ENCODE results near the gene WDR46.
"Not testable (repeated sequence)": the region's sequence is repeated elsewhere in the genome, so short reads cannot be mapped to it uniquely, and the experiment has no call there.

The WDR46 gene

GRCh38 chr6:33271117-33271467 lies 17.9 kb downstream of the WDR46 start:
- in situ Hi-C loops (cut with MboI; ENCODE audit: low sequenced_read_pairs) = no loop called here

- in situ Hi-C loops (cut with MboI; ENCODE audit: low sequenced_read_pairs) = no loop called here
These were observed 25.0 kb downstream of the WDR46 start for GRCh38 chr6:33264015-33264414.

GRCh38 chr6:33262490-33262889 lies 26.5 kb downstream of the WDR46 start:
- in situ Hi-C loops (cut with MboI; ENCODE audit: low sequenced_read_pairs) = not testable (repeated sequence)

GRCh38 chr6:33259032-33259431 lies 30.0 kb downstream of the WDR46 start:
- in situ Hi-C loops (cut with MboI; ENCODE audit: low sequenced_read_pairs) = no loop called here

- in situ Hi-C loops (cut with MboI; ENCODE audit: low sequenced_read_pairs) = no loop called here
These were observed 34.4 kb downstream of the WDR46 start for GRCh38 chr6:33254591-33254990.

- in situ Hi-C loops (cut with MboI; ENCODE audit: low sequenced_read_pairs) = no loop called here
These were observed 36.3 kb downstream of the WDR46 start for GRCh38 chr6:33252759-33253158.

- in situ Hi-C loops (cut with MboI; ENCODE audit: low sequenced_read_pairs) = no loop called here
These were observed 37.5 kb downstream of the WDR46 start for GRCh38 chr6:33251395-33252012.

GRCh38 chr6:33250731-33251130 lies 38.3 kb downstream of the WDR46 start:
- in situ Hi-C loops (cut with MboI; ENCODE audit: low sequenced_read_pairs) = no loop called here

- in situ Hi-C loops (cut with MboI; ENCODE audit: low sequenced_read_pairs) = loop anchor here (10.0 kb wide), 1 partner anchor 115 kb away; no protein-coding TSS in a partner anchor
These were observed 39.1 kb downstream of the WDR46 start for GRCh38 chr6:33249732-33250630.

- in situ Hi-C loops (cut with MboI; ENCODE audit: low sequenced_read_pairs) = loop anchor here (10.0 kb wide), 1 partner anchor 114 kb away; no protein-coding TSS in a partner anchor
These were observed 39.9 kb downstream of the WDR46 start for GRCh38 chr6:33248932-33249731.

- in situ Hi-C loops (cut with MboI; ENCODE audit: low sequenced_read_pairs) = loop anchor here (10.0 kb wide), 1 partner anchor 114 kb away; no protein-coding TSS in a partner anchor
These were observed 40.5 kb downstream of the WDR46 start for GRCh38 chr6:33248643-33248931.

- in situ Hi-C loops (cut with MboI; ENCODE audit: low sequenced_read_pairs) = loop anchor here (10.0 kb wide), 1 partner anchor 113 kb away; no protein-coding TSS in a partner anchor
These were observed 40.9 kb downstream of the WDR46 start for GRCh38 chr6:33247977-33248642.

GRCh38 chr6:33243476-33243875 lies 45.6 kb downstream of the WDR46 start:
- in situ Hi-C loops (cut with MboI; ENCODE audit: low sequenced_read_pairs) = loop anchor here (10.0 kb wide), 1 partner anchor 109 kb away; no protein-coding TSS in a partner anchor

- in situ Hi-C loops (cut with MboI; ENCODE audit: low sequenced_read_pairs) = loop anchor here (10.0 kb wide), 1 partner anchor 107 kb away; no protein-coding TSS in a partner anchor
These were observed 47.1 kb downstream of the WDR46 start for GRCh38 chr6:33241968-33242367.

GRCh38 chr6:33237741-33238140 lies 51.3 kb downstream of the WDR46 start:
- in situ Hi-C loops (cut with MboI; ENCODE audit: low sequenced_read_pairs) = no loop called here

GRCh38 chr6:33236852-33237251 lies 52.2 kb downstream of the WDR46 start:
- in situ Hi-C loops (cut with MboI; ENCODE audit: low sequenced_read_pairs) = no loop called here

- in situ Hi-C loops (cut with MboI; ENCODE audit: low sequenced_read_pairs) = no loop called here
These were observed 52.7 kb downstream of the WDR46 start for GRCh38 chr6:33236328-33236727.

GRCh38 chr6:33235221-33235634 lies 53.8 kb downstream of the WDR46 start:
- in situ Hi-C loops (cut with MboI; ENCODE audit: low sequenced_read_pairs) = no loop called here
